ENCODE measurements around the gene TEX22. TPM values are rescaled to one million over a fixed set of nuclear protein-coding genes. Genes with fewer than 3 reads are reported as not detected.

Gene TEX22
- total RNA-seq, 1 donor from 2014 or later, result 0.41 TPM

DNA sequence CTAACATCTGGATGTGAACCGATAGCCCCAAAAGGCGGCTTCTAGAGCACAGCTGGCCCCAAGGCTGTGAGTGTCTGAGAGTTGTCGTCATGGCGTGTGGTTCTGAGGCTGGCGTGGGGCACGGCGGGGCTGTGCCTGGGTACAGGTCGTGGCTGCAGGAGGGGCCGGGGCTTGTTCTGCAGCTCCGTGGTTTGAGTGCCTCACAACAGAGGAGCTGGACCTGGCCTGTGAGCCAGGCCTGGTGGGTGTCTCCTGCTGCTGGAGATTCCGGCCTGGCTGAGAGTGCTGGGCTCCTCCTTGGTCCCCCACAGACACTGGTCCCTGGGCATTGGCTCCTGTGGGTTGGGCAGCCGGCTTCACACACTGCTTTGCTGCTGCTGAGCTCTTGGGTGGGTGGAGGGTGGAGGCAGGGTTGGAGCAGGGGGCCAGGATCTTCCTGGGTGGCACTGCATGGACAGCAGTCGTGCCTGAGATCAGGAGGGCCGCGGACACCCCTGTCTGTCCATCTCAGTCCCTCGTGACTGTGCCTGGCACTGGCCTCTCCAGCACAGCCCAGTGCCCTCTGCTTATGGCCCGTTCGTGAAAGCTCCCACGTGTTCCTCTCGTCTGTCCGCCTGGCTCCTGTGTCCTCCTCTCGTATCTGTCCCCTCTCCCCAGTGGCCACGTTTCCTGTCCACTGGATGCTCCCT, 31.8 kb upstream of the TEX22 start:
- FAIRE-seq, result no peak
- DNase-seq (ENCODE audit: low spot score in 2 of 2), result peak in 1 of 2 donors; percentile 28

DNA sequence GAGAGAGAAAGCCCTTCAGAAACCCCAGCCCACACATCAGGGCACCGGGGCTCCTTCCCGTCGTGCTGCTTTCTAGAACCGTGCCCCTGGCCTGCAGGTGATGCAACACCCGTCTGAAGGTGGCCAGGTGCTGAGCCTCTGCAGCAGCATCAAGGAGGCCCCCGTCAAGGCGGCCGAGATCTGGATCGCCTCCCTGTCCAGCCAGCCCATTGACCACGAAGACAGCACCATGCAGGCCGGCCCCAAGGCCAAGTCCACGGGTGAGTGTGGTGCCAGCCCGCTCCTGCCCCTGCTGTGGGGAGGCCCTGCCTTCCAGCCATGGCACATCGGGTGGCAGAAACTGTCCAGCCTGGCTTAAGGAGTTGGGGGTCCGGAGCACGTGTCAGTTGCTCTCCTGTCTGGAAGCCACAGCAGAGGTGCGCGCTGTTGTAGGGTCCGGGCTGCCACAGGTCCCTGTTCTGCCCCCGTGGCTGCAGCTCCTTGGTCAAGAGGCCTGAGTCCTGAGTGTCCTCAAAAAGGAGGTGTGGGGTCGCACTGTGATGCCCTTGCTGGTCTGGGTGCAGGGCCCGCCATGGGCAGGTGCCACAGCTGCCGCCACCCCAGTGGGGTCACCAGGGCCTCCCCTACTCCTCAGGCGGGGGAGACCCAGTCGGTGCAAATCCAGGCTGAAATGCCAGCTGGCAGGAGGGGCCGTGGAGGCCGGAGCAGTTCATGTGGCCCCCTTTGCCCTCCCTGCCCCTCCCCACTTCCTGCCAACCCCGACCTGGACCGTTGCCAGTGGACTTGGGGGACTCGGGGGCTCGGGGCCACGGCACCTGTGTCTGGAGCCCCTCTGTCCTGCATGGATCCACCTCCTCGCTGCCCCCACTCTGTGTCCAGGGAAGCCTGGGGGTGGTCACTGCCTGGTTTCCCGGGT, 31.0 kb upstream of the TEX22 start:
- DNase-seq (ENCODE audit: low spot score in 2 of 2), result no peak
- FAIRE-seq, result no peak

DNA sequence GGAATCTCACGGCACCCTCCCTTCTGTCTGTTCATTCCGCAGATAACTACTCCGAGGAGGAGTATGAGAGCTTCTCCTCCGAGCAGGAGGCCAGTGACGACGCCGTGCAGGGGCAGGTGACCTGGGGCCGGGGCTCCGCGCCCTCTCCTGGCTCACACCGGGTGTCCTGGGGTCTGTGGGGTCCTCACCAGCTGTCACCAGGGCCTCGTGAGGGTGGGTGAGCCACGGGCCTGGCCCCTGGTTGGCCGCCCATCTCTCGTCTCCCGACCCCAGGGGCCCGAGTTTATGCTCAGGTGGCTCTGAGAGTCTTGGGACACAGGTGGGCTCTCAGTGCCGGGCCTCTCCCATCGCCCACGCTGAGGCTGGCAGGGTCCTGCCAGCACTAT, 30.3 kb upstream of the TEX22 start:
- no peak for FAIRE-seq
- no peak for DNase-seq (ENCODE audit: low spot score in 2 of 2)

DNA sequence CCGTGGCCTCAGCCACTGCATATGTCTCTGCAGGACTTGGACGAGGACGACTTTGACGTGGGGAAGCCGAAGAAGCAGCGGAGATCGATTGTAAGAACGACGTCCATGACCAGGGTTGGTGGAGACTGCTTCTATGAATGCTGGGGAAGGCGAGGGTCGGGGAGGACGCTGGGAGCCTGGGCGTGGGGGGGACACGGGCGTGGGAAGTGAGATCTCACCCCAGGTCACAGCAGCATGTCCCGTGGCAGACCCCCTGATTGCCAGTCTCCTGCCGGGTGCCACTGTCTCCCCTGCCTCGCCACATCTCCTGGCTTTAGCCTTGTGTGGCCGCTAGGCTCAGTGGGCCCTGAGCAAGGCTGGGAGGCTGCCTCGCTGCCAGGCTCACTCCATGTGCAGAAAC, 29.9 kb upstream of the TEX22 start:
- DNase-seq (ENCODE audit: low spot score in 2 of 2), result no peak
- no peak for FAIRE-seq

DNA sequence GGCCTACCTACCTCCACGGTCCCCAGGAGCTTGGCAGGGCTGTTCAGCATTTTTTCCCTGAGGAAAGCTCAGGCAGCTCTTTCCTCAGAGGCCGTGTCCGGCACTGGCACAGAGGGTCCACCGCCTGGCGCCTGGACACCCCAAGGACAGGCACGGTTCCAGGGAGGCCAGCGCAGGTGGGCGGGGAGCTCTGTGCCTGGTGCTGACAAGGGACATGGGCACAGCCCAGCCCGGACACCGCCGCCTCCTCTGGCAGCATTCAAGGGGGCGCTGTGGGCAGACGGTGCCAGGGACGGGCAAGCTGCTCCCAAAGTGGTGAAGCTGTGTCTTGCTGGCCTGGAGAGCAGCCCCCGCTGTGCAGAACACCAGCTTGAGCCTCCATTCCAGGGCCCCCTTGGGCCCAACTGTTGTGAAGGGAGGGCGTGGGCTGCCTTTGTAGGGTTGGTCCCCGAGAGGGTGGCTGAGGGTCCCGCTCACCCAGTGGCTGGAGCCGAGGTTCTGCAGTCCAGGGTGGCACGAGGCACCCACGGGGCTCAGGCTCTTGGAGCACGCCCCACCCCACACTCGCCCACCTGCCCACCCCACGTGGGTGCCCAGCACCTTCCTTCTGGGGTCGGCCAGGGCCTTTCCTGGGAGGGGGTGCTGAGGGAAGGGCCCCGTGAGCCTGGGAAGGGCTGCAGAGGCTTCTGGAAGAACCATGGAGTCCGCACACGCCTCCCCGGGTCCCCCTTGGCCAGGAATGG, 29.3 kb upstream of the TEX22 start:
- no peak for DNase-seq (ENCODE audit: low spot score in 2 of 2)
- FAIRE-seq, result no peak

DNA sequence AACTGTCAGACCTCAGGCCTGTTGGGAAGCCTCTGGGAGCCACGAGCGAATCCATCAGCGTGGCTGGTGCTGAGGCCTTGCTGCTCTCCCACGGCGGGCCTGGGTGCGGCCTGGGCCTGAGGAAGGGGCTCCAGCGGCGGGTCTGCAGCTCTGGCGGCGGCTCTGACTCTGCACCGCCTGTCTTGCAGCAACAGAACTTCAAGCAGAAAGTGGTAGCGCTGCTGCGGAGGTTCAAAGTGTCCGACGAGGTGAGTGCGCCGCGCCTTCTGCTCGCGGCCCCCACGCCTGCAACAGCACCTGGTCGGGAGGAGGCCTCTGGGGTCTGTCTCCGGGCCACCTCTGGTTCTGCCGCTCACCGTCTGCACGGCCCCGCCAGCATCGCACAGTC, 28.7 kb upstream of the TEX22 start:
- DNase-seq (ENCODE audit: low spot score in 2 of 2), result no peak
- FAIRE-seq, result no peak

DNA sequence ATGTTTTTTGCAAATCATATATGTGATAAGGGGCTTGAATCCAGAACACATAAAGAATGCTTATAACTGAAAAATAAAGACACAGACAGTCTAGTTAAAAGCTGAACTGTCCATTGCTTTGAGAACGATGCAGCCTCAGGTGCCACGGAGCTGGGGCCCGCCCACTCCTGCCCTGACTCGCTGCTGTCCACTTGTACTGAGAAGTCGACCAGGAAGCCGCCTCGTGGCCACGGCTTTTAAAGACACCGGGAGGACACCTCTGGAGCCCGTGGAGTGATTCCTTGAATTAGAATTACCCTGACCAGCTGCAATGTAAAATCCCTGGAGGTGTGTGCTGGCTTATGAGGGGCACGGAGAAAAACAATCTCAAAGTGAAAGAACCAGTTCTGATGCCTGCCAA, 23.9 kb upstream of the TEX22 start:
- no peak for FAIRE-seq
- no peak for DNase-seq (ENCODE audit: low spot score in 2 of 2)

DNA sequence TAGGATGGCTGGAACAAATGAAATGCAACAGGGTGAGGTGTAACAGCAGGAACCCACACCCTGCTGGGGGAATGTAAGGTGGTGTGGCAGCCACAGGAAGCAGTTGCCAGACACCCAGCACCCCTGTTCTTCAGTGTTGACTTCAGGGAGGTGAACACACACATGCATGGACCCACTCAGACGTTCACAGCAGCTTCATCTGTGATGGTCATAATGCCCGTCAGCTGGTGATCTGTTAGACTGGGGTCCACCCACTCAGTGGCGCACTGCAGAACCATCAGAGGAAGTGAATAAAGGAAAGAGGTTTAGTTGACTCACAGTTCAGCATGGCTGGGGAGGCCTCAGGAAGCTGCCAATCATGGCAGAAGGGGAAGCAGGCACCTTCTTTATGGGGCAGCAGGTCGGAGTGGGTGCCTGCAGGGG, 22.7 kb upstream of the TEX22 start:
- FAIRE-seq, result no peak
- no peak for DNase-seq (ENCODE audit: low spot score in 2 of 2)

DNA sequence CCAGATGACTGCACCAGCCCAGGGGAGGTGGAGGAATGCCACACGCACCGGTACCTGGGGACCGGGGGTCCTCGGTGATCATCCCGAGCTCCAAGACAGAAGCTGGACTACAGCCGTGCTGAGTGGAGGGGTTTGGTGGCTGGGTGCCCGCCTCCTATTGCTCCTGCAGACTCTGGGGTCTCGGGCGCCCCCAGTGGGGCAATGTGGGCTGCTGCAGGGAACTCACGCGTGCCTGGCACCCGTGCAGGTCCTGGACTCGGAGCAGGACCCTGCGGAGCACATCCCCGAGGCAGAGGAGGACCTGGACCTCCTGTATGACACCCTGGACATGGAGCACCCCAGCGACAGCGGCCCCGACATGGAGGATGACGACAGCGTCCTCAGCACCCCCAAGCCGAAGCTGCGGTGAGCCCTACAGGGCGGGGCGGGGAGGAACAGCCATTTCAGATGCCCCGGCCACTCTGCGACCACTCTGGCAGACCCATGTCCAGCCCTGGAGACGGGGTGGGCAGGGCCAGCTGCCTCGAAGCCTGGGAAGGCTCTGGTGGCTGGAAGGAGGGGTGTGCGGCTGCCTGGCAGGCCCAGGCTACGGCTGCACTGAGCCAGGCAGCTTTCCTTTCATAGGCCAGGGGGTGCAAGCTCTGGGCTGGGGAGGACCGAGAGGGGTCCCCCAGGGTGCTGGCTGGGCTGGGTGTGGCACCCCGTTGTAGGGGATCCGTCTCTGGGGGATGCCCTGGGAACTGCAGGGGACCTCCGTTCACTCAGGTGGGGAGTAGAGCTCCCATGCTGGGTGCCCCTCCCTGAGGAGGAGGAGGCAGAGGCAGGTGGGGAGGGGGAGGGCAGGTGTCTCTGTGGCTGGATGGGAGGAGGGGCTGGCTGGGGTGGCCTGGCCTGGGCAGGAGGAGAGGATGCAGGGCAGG, 21.6 kb upstream of the TEX22 start:
- FAIRE-seq (no peak), DNase-seq (ENCODE audit: low spot score in 2 of 2) (no peak)

DNA sequence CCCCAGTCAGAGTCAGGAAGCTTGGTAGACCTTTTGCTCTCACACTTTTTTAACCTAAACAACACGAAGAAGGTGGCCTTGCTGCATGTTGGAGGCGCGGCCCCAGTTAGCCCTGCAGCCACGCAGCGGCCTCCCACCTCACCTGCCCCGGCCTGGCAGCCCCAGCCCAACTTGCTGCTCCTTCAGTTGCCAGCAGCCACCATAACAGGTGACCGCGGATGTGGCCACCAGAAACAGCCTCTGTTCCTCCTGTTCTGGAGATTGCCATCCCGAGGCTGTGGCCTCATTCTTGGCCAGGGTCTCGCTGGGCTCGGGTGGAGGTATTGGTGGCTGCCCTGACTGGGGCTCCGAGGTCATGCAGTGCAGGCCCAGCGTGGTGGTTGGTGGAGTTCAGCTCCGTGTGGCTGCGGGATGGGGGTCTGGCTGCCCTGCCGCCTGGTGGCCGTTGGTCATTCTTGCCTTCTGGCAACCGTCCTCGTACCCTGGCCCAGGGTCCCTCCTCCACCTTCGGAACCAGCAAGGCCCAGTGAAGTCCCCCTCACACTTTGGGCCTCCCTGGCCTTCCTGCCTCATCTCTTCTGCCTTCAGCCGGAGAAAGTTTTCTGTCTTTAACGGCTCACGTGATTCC, 20.7 kb upstream of the TEX22 start:
- no peak for DNase-seq (ENCODE audit: low spot score in 2 of 2)
- no peak for FAIRE-seq

DNA sequence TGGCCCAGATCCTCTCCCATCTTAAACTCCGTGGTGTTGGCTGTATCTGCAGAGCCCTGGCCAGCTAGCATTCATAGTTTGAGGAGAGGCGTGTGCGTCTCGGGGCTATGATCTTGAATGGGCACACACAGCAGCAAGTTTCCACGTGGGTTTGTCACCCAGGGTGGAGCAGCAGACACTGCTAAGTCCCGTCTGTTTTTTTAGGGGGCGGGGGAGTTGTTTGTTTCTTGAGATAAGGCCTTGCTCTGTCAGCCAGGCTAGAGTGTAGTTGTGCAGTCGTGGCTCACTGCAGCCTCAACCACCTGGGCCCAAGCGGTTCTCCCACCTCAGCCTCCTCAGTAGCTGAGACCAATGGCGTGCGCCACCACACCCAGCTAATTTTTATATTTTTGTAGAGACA, 20.1 kb upstream of the TEX22 start:
- DNase-seq (ENCODE audit: low spot score in 2 of 2) (no peak), FAIRE-seq (no peak)

DNA sequence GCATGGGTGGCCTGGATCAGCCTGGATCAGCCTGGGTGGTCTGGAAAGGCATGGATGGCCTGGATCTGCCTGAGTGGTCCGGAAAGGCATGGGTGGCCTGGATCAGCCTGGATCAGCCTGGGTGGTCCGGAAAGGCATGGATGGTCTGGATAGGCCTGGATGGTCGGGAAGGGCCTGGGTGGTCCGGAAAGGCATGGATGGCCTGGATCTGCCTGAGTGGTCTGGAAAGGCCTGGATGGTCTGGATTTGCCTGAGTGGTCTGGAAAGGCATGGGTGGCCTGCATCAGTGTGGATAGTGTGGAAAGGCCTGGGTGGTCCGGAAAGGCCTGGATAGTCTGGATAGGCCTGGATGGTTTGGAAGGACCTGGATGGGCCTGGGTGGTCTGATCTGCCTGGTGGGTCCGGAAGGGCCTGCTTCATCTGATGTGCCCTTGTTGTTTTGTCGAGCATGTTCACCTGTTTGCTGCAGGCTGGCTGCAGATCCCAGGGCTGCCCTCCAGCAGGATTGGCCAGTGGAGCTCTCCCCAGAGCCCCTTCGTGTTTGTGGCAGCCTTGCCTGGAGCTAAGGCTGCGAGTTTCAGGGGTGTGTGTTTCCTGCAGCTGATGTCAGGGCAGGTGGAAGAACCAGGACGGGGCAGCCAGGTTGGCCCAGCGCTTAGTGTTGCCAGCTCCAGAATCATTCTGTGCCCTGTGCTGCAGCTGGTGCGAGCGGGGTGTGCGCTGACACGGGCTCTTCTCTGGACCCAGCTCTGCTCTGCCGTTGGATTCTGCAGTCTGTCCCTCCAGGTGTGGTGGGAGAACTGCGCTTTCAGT, 19.3 kb upstream of the TEX22 start:
- DNase-seq (ENCODE audit: low spot score in 2 of 2), result no peak
- no peak for FAIRE-seq

DNA sequence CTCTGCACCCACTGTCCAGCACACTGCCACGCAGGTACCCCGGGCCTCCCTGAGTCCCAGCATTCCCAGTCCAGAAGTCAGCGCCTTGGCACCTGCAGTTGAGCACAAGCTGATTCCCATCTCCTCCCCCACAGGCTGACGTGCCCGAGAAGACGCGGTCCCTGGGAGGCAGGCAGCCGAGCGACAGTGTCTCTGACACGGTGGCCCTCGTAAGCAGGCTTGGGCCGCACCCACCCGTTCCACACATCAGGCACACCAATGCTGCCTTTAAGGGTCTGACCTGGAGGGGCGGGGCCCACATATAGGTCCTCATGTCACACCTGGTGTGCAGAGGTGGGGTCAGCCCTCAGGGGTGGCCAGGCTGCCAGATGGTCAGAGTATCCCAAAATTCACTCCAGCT, 18.4 kb upstream of the TEX22 start:
- DNase-seq (ENCODE audit: low spot score in 2 of 2) (no peak), FAIRE-seq (no peak)

DNA sequence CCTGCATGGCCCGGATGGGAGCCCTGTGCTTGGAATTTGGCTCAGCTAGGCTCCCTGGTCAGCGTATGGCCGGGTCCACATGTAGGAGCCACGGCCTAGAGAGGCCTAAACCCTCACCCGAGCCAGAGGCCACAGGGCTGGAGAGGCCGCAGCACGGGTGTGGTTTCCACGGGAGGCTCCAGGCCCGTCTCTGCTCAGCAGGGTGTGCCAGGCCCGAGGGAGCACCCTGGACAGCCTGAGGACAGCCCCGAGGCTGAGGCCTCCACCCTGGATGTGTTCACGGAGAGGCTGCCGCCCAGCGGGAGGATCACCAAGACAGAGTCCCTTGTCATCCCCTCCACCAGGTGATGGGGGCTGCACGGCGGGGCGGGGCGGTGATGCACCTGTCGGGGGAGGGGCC, 17.6 kb upstream of the TEX22 start:
- FAIRE-seq (no peak), DNase-seq (ENCODE audit: low spot score in 2 of 2) (no peak)

DNA sequence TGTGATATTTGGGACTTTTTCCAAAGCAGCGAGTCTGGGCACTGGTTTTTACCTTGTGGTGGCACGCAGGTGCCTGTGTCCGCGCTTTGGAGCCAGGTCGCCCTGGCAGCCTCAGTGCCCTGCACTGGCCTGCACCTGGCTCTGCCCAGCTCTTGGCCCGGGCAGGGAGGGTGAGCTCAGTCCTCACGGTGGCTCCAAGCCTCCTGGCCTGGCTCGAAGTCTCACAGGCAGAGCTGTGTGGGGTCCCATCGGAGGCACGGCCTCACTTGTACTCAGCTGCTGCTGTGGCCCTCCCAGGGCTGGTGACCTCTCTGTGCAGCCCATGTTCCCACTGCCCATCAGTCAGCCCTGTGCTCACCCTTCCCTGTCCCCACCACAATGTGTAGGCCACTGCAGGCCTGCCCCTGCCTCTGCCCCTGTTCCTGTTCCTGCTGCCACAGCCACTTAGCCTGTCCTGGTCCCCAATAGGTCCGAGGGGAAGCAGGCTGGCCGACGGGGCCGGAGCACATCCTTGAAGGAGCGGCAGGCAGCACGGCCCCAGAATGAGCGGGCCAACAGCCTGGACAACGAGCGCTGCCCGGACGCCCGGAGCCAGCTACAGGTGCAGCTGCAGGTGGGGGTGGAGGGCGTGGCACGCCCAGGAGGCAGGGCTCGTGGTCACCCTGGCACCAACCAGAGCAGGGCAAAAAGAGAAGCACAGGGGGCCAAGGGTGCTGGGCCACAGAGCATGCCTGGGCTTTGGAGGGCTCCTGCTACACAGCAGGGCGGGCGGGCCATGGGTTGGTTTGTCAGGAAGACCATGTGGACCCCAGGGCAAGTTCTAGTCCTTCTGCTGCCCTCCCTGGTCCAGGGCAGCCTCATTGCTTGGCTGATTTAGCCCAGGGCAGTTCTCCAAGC, 16.6 kb upstream of the TEX22 start:
- DNase-seq (ENCODE audit: low spot score in 2 of 2), result no peak
- no peak for FAIRE-seq

DNA sequence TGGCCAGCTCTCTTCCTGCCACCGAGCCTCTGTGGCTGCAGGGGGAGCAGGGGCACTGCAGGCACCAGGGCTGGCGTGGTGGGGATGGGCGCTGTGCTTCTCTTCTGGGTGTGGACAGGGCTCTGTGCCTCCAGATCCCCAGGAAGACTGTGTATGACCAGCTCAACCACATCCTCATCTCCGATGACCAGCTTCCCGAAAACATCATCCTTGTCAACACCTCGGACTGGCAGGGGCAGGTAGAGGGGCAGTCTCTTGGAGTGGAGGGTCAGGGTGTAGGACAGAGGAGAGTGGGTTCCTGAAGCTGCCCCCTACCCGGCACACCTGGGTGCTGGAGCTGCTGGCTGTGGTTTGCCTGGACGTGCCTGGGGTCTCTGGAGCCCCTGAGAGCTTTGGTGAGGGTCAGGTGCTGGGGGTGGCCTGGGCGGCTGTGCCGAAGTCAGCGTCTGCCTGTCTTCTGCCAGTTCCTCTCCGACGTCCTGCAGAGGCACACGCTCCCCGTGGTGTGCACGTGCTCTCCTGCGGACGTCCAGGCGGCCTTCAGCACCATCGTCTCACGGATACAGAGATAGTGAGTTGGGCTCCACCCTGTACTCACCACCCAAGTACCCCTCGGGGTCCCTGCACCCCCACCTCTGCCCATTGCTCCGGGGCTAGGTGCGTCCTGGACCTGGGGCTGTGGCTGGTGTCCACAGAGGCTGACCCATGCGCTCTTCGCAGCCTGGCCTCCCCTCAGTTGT, 15.8 kb upstream of the TEX22 start:
- no peak for FAIRE-seq

DNA sequence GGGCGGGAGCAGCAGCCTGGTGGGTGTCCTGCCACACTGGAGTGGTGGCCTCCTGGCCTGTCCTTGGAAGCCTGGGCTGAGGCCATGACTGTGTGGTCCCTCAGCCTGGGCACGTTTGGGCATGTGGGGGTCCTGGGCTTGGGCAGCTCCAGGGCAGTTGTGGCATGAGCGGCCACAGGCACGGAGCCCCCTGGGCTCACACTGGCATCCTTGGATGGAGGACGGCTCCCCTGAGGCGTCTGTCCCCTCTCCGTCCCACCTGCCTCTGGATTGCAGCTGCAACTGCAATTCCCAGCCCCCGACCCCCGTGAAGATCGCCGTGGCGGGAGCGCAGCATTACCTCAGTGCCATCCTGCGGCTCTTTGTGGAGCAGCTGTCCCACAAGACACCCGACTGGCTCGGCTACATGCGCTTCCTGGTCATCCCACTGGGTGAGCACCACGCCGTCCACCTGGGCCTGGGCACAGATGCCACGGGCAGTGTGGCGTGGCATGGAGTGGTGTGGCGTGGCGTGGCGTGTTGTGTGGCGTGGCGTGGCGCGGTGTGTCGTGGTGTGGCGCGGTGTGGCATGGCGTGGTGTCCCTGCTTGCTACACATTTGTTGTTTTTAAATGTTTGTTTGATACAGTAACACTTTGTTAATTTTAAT, 15.1 kb upstream of the TEX22 start:
- FAIRE-seq (no peak), DNase-seq (ENCODE audit: low spot score in 2 of 2) (no peak)

More for the DNA sequence above, 15.8 kb upstream of the TEX22 start:
- DNase-seq (ENCODE audit: low spot score in 2 of 2), result no peak

Data from frontal cortex (tissue), 4 donors.